WERI-Rb-1 (cell line): ENCODE results near the gene HIF1AN.

ENCODE experiments used
- DNase-seq: peaks from one replicate; pipeline ENCODE4 v3.0.0-alpha.2; 2020
- H3K27ac ChIP-seq: fragments of 250-450 bp; sonication (Bioruptor Pico); 2 replicates; pipeline ENCODE4 v1.5.1; 2020; ENCODE audit warnings: mild to moderate bottlenecking, moderate library complexity
- H3K27me3 ChIP-seq: fragments of 250-450 bp; sonication (Bioruptor Pico); 2 replicates; pipeline ENCODE4 v1.5.1; 2021; ENCODE audit warnings: mild to moderate bottlenecking, low read depth, moderate library complexity; ENCODE audit not compliant: insufficient read depth, severe bottlenecking
- H3K36me3 ChIP-seq: fragments of 250-450 bp; sonication (Bioruptor Pico); 2 replicates; pipeline ENCODE4 v1.5.1; 2020; ENCODE audit warnings: mild to moderate bottlenecking, moderate library complexity
- H3K4me3 ChIP-seq: 2 replicates; pipeline ENCODE4 v1.5.1; 2011; ENCODE audit warnings: low read depth, mild to moderate bottlenecking, control low read depth, low read length
- H3K9me3 ChIP-seq: fragments of 250-450 bp; sonication (Bioruptor Pico); 2 replicates; pipeline ENCODE4 v1.5.1; 2021; ENCODE audit warnings: mild to moderate bottlenecking, moderate library complexity; ENCODE audit not compliant: severe bottlenecking
- TF ChIP-seq, protein P1 (sequence below): IDR thresholded peaks from 2 replicates; pipeline ENCODE4 v1.5.1; 2011; ENCODE audit warnings: low read depth, mild to moderate bottlenecking, control low read depth, inconsistent platforms, low read length

The HIF1AN gene

GRCh38 chr10:100501423-100501822, 34.3 kb upstream of the HIF1AN start:
- Histone ChIP-seq H3K9me3 (no peaks in the 10 kb centered on the region), H3K27ac (no peak overlapping the region), H3K4me3 (no peak overlapping the region), H3K27me3 (no peaks in the 10 kb centered on the region), H3K36me3 (peaks cover 6% of the 10 kb centered on the region; the same call in 1 of the 2 replicates)
- TF ChIP-seq, protein P1, sequence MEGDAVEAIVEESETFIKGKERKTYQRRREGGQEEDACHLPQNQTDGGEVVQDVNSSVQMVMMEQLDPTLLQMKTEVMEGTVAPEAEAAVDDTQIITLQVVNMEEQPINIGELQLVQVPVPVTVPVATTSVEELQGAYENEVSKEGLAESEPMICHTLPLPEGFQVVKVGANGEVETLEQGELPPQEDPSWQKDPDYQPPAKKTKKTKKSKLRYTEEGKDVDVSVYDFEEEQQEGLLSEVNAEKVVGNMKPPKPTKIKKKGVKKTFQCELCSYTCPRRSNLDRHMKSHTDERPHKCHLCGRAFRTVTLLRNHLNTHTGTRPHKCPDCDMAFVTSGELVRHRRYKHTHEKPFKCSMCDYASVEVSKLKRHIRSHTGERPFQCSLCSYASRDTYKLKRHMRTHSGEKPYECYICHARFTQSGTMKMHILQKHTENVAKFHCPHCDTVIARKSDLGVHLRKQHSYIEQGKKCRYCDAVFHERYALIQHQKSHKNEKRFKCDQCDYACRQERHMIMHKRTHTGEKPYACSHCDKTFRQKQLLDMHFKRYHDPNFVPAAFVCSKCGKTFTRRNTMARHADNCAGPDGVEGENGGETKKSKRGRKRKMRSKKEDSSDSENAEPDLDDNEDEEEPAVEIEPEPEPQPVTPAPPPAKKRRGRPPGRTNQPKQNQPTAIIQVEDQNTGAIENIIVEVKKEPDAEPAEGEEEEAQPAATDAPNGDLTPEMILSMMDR, result no peak
- DNase-seq, result no peak

DNA sequence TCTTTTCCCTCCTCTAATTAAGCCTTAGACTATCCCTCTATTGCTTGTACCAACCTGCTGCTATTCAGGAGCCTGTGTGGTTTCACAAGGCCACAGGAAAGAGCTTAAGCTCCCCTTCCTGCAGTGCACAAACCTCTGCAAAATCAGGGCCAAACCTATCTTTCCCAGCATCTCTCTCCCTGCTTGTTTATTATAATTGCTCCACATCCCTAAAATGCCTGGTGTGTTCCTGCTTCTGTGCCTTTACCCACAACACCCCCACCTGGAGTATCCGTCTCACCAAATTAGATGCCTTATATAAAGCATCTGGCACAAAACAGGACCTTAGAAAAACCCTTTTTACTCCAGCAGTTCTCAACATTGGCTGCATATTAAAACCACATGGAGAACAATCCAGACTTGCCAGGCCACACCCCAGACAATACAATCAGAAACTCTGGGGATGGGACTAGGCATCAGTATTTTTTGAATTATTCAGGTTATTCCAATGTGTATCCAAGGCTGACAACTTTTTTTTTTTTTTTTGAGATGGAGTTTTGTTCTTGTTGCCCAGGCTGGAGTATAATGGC, 32.7 kb upstream of the HIF1AN start:
- no peak overlapping the region for H3K27ac ChIP-seq
- peaks cover 6% of the 10 kb centered on the region; the same call in 1 of the 2 replicates for H3K36me3 ChIP-seq
- no peaks in the 10 kb centered on the region for H3K27me3 ChIP-seq
- DNase-seq, result no peak
- TF ChIP-seq, protein P1, result no peak
- no peaks in the 10 kb centered on the region for H3K9me3 ChIP-seq
- H3K4me3 ChIP-seq, result no peak overlapping the region

GRCh38 chr10:100504096-100504495, 31.6 kb upstream of the HIF1AN start:
- Histone ChIP-seq H3K36me3 (peaks cover 6% of the 10 kb centered on the region; the same call in 1 of the 2 replicates), H3K9me3 (no peaks in the 10 kb centered on the region), H3K4me3 (no peak overlapping the region), H3K27me3 (no peaks in the 10 kb centered on the region), H3K27ac (no peak overlapping the region)
- DNase-seq, result no peak
- TF ChIP-seq, protein P1, result no peak

- DNase-seq, result no peak
- H3K27me3 ChIP-seq, result no peaks in the 10 kb centered on the region
- H3K27ac ChIP-seq, result no peak overlapping the region
- H3K36me3 ChIP-seq, result peaks cover 4% of the 10 kb centered on the region; the same call in 1 of the 2 replicates
- H3K4me3 ChIP-seq, result no peak overlapping the region
- TF ChIP-seq, protein P1, result no peak
- H3K9me3 ChIP-seq, result no peaks in the 10 kb centered on the region
Observed at GRCh38 chr10:100505164-100505563, 30.6 kb upstream of the HIF1AN start.

DNA sequence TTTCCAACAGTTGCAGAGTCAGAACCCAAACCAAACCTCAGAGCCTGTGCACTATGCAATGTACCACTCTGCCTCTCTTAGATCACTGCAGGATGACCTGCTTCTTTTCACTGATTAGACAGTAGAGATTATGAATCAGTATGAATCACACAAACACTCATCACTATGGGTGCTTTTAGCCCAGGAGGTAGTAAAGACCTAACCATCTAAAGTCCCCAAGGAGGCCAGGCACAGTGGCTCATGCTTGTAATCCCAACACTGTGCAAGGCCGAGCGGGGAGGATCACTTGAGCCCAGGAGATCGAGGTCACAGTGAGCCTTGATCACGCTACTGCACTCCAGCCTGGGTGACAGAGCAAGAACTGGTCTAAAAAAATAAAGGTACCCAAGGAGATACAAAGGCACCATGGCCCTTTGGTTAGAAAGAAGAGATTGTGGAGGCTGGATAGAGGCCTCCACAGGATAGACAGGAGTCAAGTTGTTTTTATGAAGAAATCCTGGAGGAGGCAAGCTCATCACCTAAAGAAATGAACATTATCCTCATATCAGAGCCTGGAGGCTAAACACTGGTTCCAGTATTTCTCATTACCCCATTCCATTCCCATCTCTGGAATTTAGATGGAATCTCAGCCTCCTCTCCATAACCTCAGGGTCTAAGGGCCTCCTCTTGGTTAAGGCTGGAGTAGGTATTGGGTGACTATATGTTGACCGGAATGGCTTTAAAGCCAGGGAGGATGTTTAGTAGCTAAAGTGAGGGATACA, 29.0 kb upstream of the HIF1AN start:
- H3K9me3 ChIP-seq, result no peaks in the 10 kb centered on the region
- DNase-seq, result no peak
- H3K27me3 ChIP-seq, result no peaks in the 10 kb centered on the region
- H3K4me3 ChIP-seq, result no peak overlapping the region
- H3K36me3 ChIP-seq, result peaks cover 1% of the 10 kb centered on the region; the same call in 1 of the 2 replicates
- no peak overlapping the region for H3K27ac ChIP-seq
- TF ChIP-seq, protein P1, result no peak

DNA sequence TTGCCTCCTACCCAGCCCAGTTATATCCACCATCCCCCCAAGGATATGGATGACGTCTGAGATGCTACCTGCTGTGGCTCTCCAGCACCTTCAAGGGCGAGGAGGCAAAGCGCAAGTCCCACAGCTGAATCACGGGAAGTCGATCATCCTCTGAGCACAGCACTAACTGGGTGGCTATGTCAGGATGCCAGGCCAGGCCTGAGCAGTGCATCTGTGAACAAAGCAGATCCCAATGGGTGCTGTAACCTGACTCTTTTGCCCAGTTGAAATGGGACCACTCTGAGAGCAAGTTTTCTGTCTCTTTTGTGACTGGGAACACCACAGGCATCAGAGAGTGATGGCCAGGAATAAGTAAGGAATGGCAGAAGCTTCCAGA, 28.4 kb upstream of the HIF1AN start:
- Histone ChIP-seq H3K9me3 (no peaks in the 10 kb centered on the region), H3K27me3 (no peaks in the 10 kb centered on the region), H3K27ac (no peak overlapping the region), H3K36me3 (no peaks in the 10 kb centered on the region), H3K4me3 (no peak overlapping the region)
- DNase-seq, result no peak
- TF ChIP-seq, protein P1, result no peak
